Measurements from ENCODE around the gene HGFAC.

Gene HGFAC

DNA sequence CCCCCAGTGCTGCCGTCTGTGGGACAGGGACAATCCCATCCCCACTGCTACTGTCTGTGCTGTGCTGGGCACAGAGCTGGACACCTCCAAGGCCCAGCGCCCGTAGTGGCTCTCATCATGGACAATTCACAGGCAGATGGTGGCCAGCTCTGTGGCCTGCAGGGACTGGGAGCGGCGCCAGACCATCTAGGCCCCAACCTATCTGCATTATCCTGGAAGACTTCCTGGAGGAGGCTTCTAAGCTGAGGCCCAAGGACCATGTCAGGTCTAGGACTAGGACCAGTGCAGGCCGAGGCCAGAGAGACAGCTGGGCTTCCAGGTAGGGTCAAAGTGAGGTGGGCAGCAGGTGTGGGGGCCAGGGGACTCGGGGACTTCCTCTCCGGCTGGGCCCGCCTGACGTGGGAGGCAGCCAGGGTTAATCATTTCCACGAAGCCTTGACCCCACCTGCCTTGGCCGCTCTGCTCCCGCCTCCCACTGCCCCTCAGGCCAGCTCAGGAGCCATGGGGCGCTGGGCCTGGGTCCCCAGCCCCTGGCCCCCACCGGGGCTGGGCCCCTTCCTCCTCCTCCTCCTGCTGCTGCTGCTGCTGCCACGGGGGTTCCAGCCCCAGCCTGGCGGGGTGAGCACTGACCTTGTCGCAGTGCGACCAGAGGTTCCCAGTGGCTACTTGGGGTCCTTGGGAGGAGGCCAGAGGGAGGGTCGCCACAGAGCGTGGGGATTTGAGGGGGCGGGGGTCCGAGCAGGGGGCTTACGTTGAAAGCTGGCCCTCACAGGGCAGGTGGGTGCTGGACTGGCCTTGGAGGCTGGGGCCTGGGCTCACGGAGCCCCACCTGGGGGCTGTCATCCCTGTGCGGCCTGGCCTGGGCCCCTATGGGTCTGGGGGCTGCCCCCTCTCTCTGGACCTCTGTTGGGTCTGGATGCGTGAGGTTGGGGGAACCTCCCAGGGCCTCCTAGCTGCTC, at the start of gene HGFAC:
Gene HGFAC (plus strand): TSS at position 468 of the 959 bp plus-strand sequence. CDS start 34 bp downstream, at position 502.
- no peaks in the 10 kb centered on the region for H3K27me3 Mint-ChIP-seq
- no peaks in the 10 kb centered on the region for H3K9me3 Mint-ChIP-seq (ENCODE audit: low read depth)
- no peak within 1 kb of the TSS for H3K4me3 Mint-ChIP-seq
- H3K4me1 Mint-ChIP-seq (ENCODE audit: low read depth) = no peaks in the 10 kb centered on the region
- no peaks in the 10 kb centered on the region for H3K36me3 Mint-ChIP-seq
- no peak within 1 kb of the TSS for H3K27ac Mint-ChIP-seq

DNA sequence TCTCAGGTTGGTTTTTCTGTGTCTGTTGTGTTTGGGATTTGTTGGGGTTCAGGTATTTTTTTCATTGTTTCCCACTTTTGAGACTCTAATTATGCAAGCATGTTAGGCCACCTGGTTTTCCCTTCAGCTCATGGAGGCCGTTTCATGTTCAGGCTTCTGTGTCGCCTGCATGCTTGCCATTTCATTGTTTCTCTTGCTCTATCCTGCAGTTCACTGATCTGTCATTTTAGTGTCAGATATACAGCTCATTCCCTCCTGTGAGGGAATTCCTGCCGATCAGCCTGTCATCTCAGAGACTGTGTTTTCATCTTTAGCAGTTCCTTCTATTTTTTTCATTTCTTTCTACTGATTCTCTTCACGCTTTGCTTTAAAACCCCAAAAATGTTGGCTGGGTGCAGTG, 49.4 kb upstream of the HGFAC start:
- Mint-ChIP-seq H3K4me3 (no peak overlapping the region), H3K4me1 (ENCODE audit: low read depth) (peaks cover 4% of the 10 kb centered on the region), H3K27ac (no peak overlapping the region), H3K27me3 (peaks cover 4% of the 10 kb centered on the region), H3K36me3 (no peaks in the 10 kb centered on the region), H3K9me3 (ENCODE audit: low read depth) (no peaks in the 10 kb centered on the region)

DNA sequence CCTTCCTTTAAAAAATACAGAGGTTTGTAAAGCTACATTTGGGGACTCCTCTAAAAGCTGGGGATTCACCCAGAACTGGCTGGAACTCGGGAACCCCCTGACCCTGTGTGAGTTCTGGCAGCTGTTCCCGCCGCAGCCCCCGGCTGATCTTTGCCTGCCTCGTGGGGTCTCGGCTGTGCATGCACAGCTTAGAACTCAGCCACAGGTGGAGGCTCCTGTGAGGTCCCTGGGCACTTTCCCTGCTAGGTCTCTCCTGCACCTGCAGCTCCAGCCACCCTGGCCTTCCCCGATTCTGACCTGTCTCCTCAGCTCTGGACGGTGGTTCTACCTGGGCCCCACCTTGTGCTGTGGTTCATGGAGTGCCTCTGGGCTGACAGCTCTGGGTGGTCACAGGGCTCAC, 48.6 kb upstream of the HGFAC start:
- H3K4me1 Mint-ChIP-seq (ENCODE audit: low read depth) = peaks cover 3% of the 10 kb centered on the region
- H3K4me3 Mint-ChIP-seq = no peak overlapping the region
- H3K27me3 Mint-ChIP-seq = peaks cover 3% of the 10 kb centered on the region
- H3K36me3 Mint-ChIP-seq = no peaks in the 10 kb centered on the region
- H3K9me3 Mint-ChIP-seq (ENCODE audit: low read depth) = no peaks in the 10 kb centered on the region
- no peak overlapping the region for H3K27ac Mint-ChIP-seq

DNA sequence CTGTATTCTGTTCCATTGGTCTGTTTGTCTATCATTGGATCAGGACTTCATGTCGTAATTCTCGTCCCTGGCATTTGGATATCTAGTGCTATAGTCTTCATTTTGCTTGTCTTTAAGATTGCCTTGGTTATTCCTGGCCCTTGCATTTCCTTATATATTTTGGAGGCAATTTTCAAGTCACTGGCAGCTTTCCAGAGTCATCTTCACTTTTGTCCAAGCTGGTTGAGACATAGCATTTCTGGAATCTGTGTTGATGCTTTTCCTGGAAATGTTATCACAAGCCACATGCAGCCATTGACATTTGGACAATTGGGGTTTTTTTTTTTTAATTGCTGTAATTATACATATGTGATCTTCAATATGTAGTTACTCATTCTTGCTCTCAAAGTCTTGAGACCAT, 45.2 kb upstream of the HGFAC start:
- no peak overlapping the region for H3K27ac Mint-ChIP-seq
- H3K4me3 Mint-ChIP-seq = no peak overlapping the region

DNA sequence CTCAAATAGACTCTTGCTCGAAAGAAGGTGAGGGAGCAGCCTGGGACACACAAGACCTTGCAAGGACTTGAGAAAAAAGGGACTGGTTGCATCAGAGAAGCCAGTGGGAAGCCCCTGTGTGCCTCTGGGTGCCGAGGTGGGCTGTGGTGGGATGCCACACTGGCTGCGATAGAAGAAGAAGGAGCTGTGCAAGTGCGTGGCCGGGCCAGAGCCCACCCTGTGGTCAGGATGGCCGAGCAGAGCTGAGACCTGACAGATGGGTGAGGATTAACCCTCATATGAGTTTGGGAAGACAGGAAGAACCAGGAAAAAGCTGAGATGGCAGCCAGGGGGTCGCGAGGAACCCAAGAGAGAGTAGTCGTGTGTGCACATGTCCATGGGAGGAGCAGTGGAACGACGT, 44.6 kb upstream of the HGFAC start:
- Mint-ChIP-seq H3K9me3 (ENCODE audit: low read depth) (no peaks in the 10 kb centered on the region), H3K4me1 (ENCODE audit: low read depth) (no peaks in the 10 kb centered on the region), H3K27ac (no peak overlapping the region)

More for the DNA sequence above, 45.2 kb upstream of the HGFAC start:
- Mint-ChIP-seq H3K4me1 (ENCODE audit: low read depth) (no peaks in the 10 kb centered on the region), H3K27me3 (no peaks in the 10 kb centered on the region), H3K9me3 (ENCODE audit: low read depth) (no peaks in the 10 kb centered on the region), H3K36me3 (no peaks in the 10 kb centered on the region)

DNA sequence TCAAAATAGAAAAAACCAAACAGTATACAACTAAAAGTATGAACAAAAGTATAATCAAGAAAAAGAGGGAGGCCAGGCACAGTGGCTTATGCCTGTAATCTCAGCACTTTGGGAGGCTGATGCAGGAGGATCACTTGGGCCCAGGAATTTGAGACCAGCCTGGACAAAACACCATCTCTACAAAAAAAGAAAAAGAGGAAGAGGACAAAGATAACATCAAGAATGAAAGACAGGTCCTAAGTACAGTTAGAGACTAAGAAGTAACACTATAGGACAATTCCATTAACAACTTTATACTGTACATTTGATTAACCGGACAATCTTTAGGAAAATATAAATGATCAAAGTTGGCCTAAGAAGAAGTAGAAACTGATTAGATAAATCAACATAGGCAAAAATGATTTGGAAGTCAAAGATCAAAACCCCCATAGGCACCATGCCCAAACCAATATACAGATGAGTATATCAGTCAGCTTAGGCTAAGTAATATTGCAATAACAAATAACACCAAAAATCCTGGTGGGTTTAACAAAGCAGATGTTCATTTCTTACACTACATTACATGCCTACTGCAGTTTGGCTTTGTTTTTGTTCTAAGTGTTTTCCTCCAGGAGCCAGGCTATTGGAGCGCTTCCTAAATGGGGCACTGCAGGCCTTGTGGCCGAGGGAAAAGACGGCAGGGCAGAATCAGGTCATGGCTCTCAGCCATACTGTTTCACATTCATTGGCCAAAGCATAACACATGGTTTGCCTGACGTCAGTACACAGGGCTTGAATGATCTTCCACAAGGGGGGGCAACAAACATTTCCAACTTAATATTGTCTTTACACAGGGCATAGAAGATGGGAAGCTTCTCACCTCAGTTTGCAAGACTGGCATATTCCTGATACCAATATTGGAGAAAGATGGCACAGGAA, 42.2 kb upstream of the HGFAC start:
- no peaks in the 10 kb centered on the region for H3K9me3 Mint-ChIP-seq (ENCODE audit: low read depth)
- H3K27me3 Mint-ChIP-seq = no peaks in the 10 kb centered on the region
- H3K36me3 Mint-ChIP-seq = no peaks in the 10 kb centered on the region
- H3K27ac Mint-ChIP-seq = no peak overlapping the region
- no peaks in the 10 kb centered on the region for H3K4me1 Mint-ChIP-seq (ENCODE audit: low read depth)
- H3K4me3 Mint-ChIP-seq = no peak overlapping the region

More for the DNA sequence above, 44.6 kb upstream of the HGFAC start:
- Mint-ChIP-seq H3K36me3 (no peaks in the 10 kb centered on the region), H3K4me3 (no peak overlapping the region), H3K27me3 (no peaks in the 10 kb centered on the region)

DNA sequence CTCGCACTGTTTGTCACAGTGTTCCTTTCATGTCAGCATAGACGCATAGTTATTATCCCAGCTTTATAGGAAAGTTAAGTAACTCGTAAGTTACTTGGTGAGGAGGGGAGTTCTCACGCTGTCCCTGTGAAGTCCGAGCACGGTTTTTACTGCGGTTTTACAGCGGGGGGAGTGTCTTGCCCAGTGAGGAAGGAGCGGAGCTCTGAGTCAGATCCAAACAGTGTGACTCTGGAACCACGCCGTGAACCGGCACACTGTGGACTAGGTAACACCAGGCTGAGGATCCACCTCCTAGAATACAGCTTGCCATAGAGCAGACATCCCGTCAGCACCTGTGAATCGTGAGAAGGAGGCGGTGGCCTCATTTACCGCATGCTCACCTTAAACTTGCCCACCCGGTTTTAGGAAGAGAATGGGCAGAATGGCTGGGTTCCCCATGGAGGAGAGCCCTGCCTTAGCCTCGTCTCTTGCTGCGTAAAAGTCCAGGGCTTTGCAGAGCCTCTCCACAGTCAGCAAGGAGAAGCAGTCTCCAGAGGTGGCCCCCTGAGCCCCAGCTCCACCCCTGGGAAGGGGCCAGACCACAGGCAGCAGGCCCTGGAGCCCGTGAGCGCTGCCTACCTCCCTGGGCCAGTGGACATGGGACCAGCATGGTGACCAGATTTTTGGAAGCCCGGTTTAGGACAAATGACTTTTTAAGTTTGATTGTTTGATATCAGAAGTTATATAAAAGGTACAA, 40.2 kb upstream of the HGFAC start:
- no peaks in the 10 kb centered on the region for H3K27me3 Mint-ChIP-seq

DNA sequence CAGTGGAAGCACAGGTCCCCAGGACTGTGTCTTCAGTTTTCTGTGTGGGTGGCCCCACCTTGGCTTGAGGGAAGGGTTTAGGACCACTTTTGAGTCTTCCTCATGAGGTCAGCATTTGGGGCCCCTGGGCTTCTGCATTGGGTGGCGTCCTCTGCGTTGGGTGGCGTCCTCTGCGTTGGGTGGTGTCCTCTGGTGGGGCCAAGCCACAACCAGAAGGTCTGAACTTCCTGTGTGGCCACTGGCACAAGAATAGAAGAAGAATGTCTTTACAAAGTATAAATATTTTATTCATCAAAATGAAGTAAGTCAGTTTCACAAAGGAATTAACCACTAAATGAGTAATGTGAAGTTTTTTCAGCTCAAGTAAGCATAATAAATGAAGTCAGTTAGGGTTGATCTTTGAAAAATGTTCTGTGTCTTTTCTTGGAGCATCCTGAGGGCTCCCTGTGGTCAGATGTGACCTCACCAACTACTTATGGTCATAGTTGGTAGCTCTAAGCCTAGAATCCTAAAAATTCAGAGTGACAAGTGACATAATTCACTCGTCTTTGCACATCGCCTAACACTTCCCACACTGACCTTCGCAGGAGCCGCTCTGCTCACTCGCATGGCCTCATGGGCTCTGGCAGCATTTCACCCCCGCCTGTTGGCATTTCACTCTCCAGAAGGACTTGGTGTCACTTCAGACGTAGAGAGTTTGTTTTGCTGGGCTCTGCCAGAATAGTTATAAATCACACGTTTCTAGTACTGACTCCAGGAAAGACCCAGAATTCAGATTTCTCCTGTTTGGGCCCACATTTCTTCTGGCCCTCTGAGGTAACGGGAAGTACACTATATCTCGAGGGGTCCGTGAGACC, 39.0 kb upstream of the HGFAC start:
- no peak overlapping the region for H3K27ac Mint-ChIP-seq
- no peak overlapping the region for H3K4me3 Mint-ChIP-seq
- no peaks in the 10 kb centered on the region for H3K4me1 Mint-ChIP-seq (ENCODE audit: low read depth)
- H3K27me3 Mint-ChIP-seq = no peaks in the 10 kb centered on the region
- no peaks in the 10 kb centered on the region for H3K9me3 Mint-ChIP-seq (ENCODE audit: low read depth)
- H3K36me3 Mint-ChIP-seq = no peaks in the 10 kb centered on the region

More for the DNA sequence above, 40.2 kb upstream of the HGFAC start:
- H3K4me1 Mint-ChIP-seq (ENCODE audit: low read depth) = no peaks in the 10 kb centered on the region
- H3K4me3 Mint-ChIP-seq = no peak overlapping the region
- H3K36me3 Mint-ChIP-seq = no peaks in the 10 kb centered on the region
- H3K9me3 Mint-ChIP-seq (ENCODE audit: low read depth) = no peaks in the 10 kb centered on the region
- no peak overlapping the region for H3K27ac Mint-ChIP-seq

DNA sequence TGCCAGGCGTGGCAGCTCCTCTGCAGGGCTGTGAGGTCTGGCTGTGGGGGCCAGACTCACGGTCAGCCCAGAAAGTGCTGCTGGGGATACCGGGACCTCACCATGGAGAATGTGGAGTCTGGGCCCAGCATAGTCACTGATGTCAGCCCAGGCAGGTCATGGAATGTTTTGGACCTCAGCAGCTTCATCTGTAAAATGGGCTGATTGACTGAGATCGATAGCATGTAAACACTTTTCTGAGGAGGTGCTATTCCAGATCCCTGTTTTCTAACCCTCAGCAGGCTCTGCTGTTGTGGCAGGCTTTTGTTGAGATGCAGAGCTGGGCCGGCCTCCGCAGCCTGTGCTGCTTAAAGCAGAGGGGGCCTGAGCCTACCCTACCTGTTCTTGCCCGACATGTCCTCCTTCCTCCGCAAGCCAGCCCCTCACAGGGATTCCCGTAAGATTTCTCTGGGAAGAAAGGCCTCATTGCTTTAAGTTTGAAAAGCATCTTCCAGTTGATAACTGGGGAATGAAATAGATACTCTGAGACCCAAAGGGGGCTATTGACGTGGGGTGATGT, 38.3 kb upstream of the HGFAC start:
- no peaks in the 10 kb centered on the region for H3K4me1 Mint-ChIP-seq (ENCODE audit: low read depth)
- H3K27me3 Mint-ChIP-seq = no peaks in the 10 kb centered on the region
- no peak overlapping the region for H3K4me3 Mint-ChIP-seq
- H3K9me3 Mint-ChIP-seq (ENCODE audit: low read depth) = no peaks in the 10 kb centered on the region
- no peak overlapping the region for H3K27ac Mint-ChIP-seq
- no peaks in the 10 kb centered on the region for H3K36me3 Mint-ChIP-seq

DNA sequence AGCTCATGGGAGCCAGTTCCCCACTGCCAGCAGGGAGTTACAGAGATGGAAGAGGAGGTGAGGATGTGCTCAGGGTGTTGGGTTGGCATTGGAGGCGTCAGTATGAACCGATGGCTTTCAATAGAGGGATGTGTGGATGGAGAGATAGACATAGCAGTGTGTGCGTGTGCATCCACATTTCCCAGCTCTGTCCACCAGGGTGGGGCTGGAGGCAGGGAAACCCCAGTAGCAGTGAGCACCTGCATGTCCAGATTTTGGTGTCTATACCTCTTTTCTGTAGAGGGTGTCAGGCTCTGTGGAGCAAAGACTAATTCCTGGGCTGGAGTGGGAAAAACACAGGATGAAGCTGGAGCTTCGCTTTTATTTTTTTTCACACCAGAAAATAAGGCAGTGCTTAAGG, 37.2 kb upstream of the HGFAC start:
- Mint-ChIP-seq H3K9me3 (ENCODE audit: low read depth) (no peaks in the 10 kb centered on the region), H3K4me3 (no peak overlapping the region), H3K4me1 (ENCODE audit: low read depth) (no peaks in the 10 kb centered on the region), H3K36me3 (no peaks in the 10 kb centered on the region), H3K27me3 (no peaks in the 10 kb centered on the region), H3K27ac (no peak overlapping the region)

DNA sequence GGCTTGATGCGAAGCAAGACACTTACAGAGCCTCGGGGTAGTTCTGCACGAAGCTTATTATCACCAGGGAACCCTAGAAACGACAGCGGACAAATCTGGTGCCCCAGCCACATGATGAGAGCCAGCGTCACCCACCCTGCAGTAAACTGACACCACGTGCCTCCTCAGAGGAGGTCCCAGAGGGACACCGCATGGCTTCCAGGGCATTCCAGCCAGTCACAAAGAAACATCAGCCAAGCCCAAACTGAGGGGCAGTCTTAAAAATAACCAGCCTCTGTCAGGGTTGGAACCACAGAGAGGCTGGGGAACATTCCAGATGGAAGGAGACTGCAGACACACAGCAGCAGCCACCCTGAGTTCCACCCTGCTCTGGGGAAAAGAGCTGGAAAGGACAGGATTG, 36.6 kb upstream of the HGFAC start:
- no peaks in the 10 kb centered on the region for H3K4me1 Mint-ChIP-seq (ENCODE audit: low read depth)
- H3K27ac Mint-ChIP-seq = no peak overlapping the region
- H3K36me3 Mint-ChIP-seq = no peaks in the 10 kb centered on the region
- H3K9me3 Mint-ChIP-seq (ENCODE audit: low read depth) = no peaks in the 10 kb centered on the region
- no peak overlapping the region for H3K4me3 Mint-ChIP-seq
- H3K27me3 Mint-ChIP-seq = no peaks in the 10 kb centered on the region

DNA sequence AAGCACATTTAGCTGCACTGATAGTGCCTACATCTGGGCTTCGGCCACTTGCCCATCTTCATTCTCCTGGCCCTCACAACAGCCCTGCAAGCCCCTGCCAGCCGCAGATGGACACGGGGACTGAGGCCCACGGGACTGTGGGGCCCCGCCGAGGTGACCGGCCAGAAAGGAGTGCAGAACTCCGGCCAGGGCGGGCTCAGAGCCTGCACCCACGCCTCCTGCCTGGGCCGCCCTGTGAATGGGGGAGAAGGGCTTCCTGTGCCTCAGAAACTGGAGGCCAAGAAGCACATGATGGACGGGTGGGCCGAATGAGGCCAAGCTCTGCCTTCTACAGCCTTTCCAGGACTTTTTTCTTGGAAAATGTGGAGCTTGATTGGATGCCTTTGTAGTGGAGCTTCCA, 35.7 kb upstream of the HGFAC start:
- no peak overlapping the region for H3K4me3 Mint-ChIP-seq
- no peaks in the 10 kb centered on the region for H3K9me3 Mint-ChIP-seq (ENCODE audit: low read depth)
- no peaks in the 10 kb centered on the region for H3K4me1 Mint-ChIP-seq (ENCODE audit: low read depth)
- no peak overlapping the region for H3K27ac Mint-ChIP-seq
- no peaks in the 10 kb centered on the region for H3K36me3 Mint-ChIP-seq
- no peaks in the 10 kb centered on the region for H3K27me3 Mint-ChIP-seq

DNA sequence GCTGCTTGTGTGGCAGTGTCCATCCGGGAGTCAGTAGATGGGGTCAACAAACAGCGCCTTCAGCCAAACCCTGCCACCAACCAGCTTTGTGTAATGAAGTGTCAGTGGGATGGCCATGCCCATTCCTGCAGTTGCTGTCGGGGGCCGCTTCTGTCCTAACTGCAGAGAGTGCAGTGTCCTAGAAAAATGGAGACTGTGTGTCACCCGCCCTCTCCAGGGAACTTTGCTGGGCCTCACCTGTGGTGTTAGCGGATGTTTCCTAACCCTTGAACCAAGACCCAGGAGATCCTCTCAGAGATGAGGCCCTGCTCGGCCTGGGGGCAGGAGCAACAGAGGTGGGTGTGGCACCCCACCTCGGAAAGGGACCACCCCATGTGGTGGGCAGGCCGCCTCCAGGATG, 35.3 kb upstream of the HGFAC start:
- no peak overlapping the region for H3K4me3 Mint-ChIP-seq
- no peak overlapping the region for H3K27ac Mint-ChIP-seq
- no peaks in the 10 kb centered on the region for H3K9me3 Mint-ChIP-seq (ENCODE audit: low read depth)
- no peaks in the 10 kb centered on the region for H3K36me3 Mint-ChIP-seq
- no peaks in the 10 kb centered on the region for H3K4me1 Mint-ChIP-seq (ENCODE audit: low read depth)
- no peaks in the 10 kb centered on the region for H3K27me3 Mint-ChIP-seq
